ENCODE results near the gene CLDN25.

The CLDN25 gene

DNA sequence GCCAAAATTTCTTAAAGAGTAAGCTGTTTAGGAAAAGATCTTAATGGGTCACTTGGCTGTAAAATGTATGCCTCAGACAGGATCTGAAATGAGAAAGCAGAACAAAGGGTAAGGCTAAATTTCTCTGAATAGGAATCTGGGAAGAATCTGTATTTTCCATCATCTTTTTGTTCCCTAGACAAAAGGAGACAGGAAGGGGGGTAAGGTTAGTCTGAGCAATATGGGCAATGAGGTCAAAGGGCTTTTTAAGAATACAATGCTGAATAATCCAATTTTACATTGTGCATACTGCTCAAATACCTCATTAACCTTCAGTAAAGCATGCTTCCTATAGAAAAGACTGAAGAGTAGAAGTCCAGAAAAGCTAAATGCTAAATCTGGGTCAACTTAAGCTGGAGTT is 34.6 kb downstream of the CLDN25 start:
- no peak for DNase-seq

DNA sequence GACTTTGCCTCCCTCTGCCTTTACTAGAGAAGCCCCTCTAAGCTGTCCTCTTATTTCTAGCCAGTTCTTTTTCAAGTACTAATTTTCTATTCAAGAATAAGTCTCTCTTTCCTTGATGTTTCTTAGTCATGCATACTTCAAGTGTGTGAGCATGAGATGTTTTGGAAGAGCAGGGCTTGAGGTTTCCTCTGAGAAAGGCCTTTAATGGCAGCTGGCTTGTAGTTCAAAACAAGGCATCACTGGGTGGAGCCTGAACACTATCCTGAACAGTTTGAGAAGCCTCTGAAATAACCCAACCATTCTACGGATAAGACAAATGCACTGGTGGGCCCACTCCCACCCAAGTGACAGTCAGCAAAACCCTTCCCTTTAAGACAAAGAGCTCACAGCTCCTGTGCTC is 37.6 kb downstream of the CLDN25 start:
- DNase-seq = no peak

DNA sequence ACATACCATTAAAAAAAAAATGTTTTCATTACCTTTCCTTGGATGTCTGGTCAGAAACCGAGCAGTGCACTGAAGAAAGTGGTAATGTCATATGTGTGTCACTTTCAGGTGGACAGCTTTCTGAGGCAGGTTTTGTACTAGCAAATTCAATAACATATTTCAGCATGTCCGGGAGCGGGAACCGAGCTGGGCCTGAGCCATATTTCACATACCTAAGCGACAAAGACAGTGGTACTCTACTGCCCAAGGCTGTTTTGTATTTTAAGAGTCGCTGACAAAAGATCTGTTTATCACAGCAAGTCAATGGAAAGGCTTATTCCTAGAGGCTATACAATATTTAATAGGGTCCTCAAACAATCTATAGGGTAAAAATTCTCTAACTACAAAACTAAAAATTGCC is 38.0 kb downstream of the CLDN25 start:
- no peak for DNase-seq

DNA sequence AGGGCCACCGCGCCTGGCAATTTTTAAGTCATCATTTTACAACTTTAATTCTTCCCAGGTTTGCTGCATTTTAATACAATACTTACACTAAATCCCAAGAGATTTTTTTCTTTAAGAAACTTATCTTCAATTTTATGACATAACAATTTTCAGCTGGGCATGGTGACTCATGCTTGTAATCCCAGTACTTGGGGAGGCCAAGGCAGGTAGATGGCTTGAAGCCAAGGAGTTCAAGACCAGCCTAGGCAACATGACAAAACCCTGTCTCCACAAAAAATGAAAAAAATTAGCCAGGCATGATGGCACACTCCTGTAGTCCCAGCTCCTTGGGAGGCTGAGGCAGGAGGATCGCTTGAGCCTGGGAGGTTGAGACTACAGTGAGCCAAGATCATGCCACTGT is 38.8 kb downstream of the CLDN25 start:
- no peak for DNase-seq

DNA sequence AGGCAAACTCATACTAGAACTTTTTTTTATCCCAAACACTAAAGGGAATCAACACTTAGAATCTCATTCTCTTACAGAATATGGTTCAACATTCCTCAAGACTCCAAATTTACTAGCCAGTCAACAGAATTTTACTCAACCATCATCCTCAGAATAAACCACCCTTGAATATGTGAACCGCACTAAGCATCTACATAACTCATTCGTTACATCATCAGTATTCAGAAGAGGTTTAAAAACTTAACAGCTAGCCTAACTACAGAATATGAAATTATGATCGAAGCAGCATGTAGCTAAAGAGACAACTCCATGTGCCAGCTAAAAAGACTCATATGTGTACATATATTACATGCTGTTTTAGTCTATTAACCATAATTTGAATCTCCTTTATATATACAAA is 47.9 kb downstream of the CLDN25 start:
- DNase-seq = no peak

DNA sequence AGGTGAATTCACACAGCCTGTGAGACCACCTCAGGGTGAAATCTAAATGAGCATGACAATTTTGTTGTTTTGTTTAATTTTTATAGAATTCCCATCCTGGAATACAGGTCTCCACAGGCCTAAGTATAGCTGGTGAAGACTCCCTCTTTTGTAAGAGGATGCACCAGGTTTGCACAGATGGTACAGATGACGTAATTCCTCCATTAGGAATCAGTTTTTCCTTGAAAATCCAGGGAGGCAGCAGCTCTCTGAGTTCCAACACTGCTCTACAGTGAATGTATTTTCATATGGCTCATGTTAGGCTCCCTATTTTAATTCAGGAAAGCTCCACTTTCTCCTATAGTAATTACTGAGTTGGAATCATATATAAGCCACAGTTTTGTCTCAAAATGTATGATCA is 48.6 kb downstream of the CLDN25 start:
- no peak for DNase-seq

DNA sequence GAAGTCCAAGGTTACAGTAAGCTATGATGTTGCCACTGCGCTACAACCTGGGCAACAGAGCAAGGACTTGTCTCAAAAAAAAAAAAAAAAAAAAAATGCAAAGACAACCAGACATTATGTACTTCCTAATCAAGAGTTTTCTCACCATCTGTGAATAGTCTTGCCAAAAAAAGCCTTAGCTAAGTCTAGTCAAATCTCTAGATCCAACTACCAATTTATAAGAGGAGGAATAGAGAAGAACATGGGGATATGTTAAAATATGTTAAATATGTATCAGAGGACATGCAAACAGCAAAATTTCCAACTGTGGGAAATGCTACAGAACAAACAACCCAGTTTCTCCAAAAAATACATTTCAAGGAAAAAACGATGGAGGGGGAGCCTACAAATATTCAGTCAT is 50.2 kb downstream of the CLDN25 start:
- no peak for DNase-seq

Data from NCI-H2227 treated with DMSO at 0.1 percent for 48 hours (cell line).